ENCODE measurements around the gene PSMA5.

GRCh38 chr1:109388208-109388711 is 38.0 kb downstream of the PSMA5 start:
- TF ChIP-seq CTCF (IDR thresholded peaks at IDR 0.05), result no peak
- TF ChIP-seq POLR2A (IDR thresholded peaks at IDR 0.05), result no peak

Measured in Peyer's patch (tissue), 4 donors.